Progenitor cell of endocrine pancreas (in vitro differentiated cells): ENCODE data around the gene DENND5B. TPM values are rescaled to one million over a fixed set of nuclear protein-coding genes. Genes with fewer than 3 reads are reported as not detected.
"Not testable (repeated sequence)": the region's sequence is repeated elsewhere in the genome, so short reads cannot be mapped to it uniquely, and the experiment has no call there.

Experiments used
- DNase-seq: peaks from one replicate; pipeline ENCODE4 v3.0.0; 2021; ENCODE audit warnings: low spot score; ENCODE audit not compliant: unreplicated experiment
- H3K27ac Mint-ChIP-seq: 2 replicates; pipeline ENCODE4 v1.8.0; 2021; ENCODE audit warnings: mild to moderate bottlenecking, moderate library complexity, mixed read lengths
- H3K27me3 Mint-ChIP-seq: 2 replicates; pipeline ENCODE4 v1.8.0; 2021; ENCODE audit warnings: mixed read lengths
- H3K36me3 Mint-ChIP-seq: 2 replicates; pipeline ENCODE4 v1.8.0; 2022; ENCODE audit warnings: mixed read lengths; ENCODE audit not compliant: insufficient read depth
- H3K4me1 Mint-ChIP-seq: 2 replicates; pipeline ENCODE4 v1.8.0; 2021; ENCODE audit warnings: low read depth, mixed read lengths
- H3K4me3 Mint-ChIP-seq: 2 replicates; pipeline ENCODE4 v1.8.0; 2021; ENCODE audit warnings: low read depth, mild to moderate bottlenecking, moderate library complexity, mixed read lengths
- H3K9me3 Mint-ChIP-seq: 2 replicates; pipeline ENCODE4 v1.8.0; 2021; ENCODE audit warnings: low read depth, mixed read lengths
- CTCF ChIP-seq: fragments of 200-600 bp; sonication (generic); IDR thresholded peaks from one replicate; pipeline ENCODE4 v1.5.0; 2021; ENCODE audit warnings: antibody characterized with exemption, mild to moderate bottlenecking; ENCODE audit not compliant: unreplicated experiment
- total RNA-seq: library from RNA; stranded (reverse); gene quantifications from 2 replicates; pipeline ENCODE4 v1.2.1, GENCODE V29; 2021

Gene DENND5B
- total RNA-seq, 1 donor from 2014 or later, result 35.0 TPM

- Mint-ChIP-seq H3K4me1 (peaks cover 23% of the 10 kb centered on the region), H3K27me3 (no peaks in the 10 kb centered on the region), H3K27ac (peak overlapping the region; percentile 31), H3K36me3 (no peaks in the 10 kb centered on the region), H3K4me3 (no peak overlapping the region), H3K9me3 (no peaks in the 10 kb centered on the region)
- no peak for TF ChIP-seq CTCF
- DNase-seq, result no peak
These were observed 15.9 kb downstream of the DENND5B start for GRCh38 chr12:31574803-31575575.

- not testable (repeated sequence) for H3K4me3 Mint-ChIP-seq, H3K36me3 Mint-ChIP-seq, H3K9me3 Mint-ChIP-seq, DNase-seq, H3K27me3 Mint-ChIP-seq
- Mint-ChIP-seq H3K4me1 (peaks cover 23% of the 10 kb centered on the region), H3K27ac (peak overlapping the region; percentile 31)
These were observed 16.6 kb downstream of the DENND5B start for GRCh38 chr12:31574367-31574766.

GRCh38 chr12:31572900-31573600, 17.9 kb downstream of the DENND5B start:
- Mint-ChIP-seq H3K36me3 (no peaks in the 10 kb centered on the region), H3K4me3 (no peak overlapping the region), H3K27me3 (no peaks in the 10 kb centered on the region), H3K9me3 (no peaks in the 10 kb centered on the region), H3K27ac (peak overlapping the region; percentile 71), H3K4me1 (peaks cover 23% of the 10 kb centered on the region)
- no peak for TF ChIP-seq CTCF
- no peak for DNase-seq

GRCh38 chr12:31570880-31571279, 20.1 kb downstream of the DENND5B start:
- Mint-ChIP-seq H3K4me1 (peaks cover 23% of the 10 kb centered on the region), H3K36me3 (no peaks in the 10 kb centered on the region), H3K27me3 (no peaks in the 10 kb centered on the region), H3K4me3 (no peak overlapping the region), H3K27ac (peak overlapping the region; percentile 17), H3K9me3 (no peaks in the 10 kb centered on the region)
- DNase-seq, result no peak
- TF ChIP-seq CTCF, result no peak

GRCh38 chr12:31569517-31569916, 21.4 kb downstream of the DENND5B start:
- DNase-seq, H3K27me3 Mint-ChIP-seq, H3K36me3 Mint-ChIP-seq, H3K9me3 Mint-ChIP-seq, H3K4me3 Mint-ChIP-seq, H3K27ac Mint-ChIP-seq: not testable (repeated sequence)
- H3K4me1 Mint-ChIP-seq, result peaks cover 21% of the 10 kb centered on the region

- no peak for DNase-seq
- H3K4me1 Mint-ChIP-seq, result peaks cover 20% of the 10 kb centered on the region
- TF ChIP-seq CTCF, result no peak
- H3K4me3 Mint-ChIP-seq, result no peak overlapping the region
- H3K36me3 Mint-ChIP-seq, result no peaks in the 10 kb centered on the region
- H3K27ac Mint-ChIP-seq, result no peak overlapping the region
- no peaks in the 10 kb centered on the region for H3K9me3 Mint-ChIP-seq
- H3K27me3 Mint-ChIP-seq, result no peaks in the 10 kb centered on the region
These were observed 22.4 kb downstream of the DENND5B start for GRCh38 chr12:31568498-31568897.
